Hepatocyte (in vitro differentiated cells): Measurements from ENCODE around the gene CNR1.

Experiments
- CTCF ChIP-seq: fragments of 200-600 bp; sonication (generic); IDR thresholded peaks from 2 replicates; pipeline ENCODE4 v1.5.1; 2016; ENCODE audit warnings: antibody characterized with exemption, mild to moderate bottlenecking; ENCODE audit not compliant: poor library complexity
- EZH2 ChIP-seq: fragments of 200-600 bp; sonication (generic); IDR thresholded peaks from 2 replicates; pipeline ENCODE4 v1.6.1; 2016; ENCODE audit warnings: antibody characterized with exemption, mild to moderate bottlenecking, borderline replicate concordance
- EZH2phosphoT487 ChIP-seq: fragments of 200-600 bp; sonication (generic); IDR thresholded peaks from one replicate; pipeline ENCODE4 v1.6.1; 2018; ENCODE audit warnings: antibody characterized with exemption, mild to moderate bottlenecking, low read depth, moderate library complexity; ENCODE audit not compliant: unreplicated experiment, severe bottlenecking

GRCh38 chr6:88116276-88116675, 49.9 kb downstream of the CNR1 start:
- no peak for TF ChIP-seq CTCF
- TF ChIP-seq EZH2phosphoT487 = no peak
- TF ChIP-seq EZH2 = no peak
